ENCODE data around the gene ACSL1.
A peak's percentile ranks its signal among the peaks of the same experiment; 100 is the strongest.

The ACSL1 gene

DNA sequence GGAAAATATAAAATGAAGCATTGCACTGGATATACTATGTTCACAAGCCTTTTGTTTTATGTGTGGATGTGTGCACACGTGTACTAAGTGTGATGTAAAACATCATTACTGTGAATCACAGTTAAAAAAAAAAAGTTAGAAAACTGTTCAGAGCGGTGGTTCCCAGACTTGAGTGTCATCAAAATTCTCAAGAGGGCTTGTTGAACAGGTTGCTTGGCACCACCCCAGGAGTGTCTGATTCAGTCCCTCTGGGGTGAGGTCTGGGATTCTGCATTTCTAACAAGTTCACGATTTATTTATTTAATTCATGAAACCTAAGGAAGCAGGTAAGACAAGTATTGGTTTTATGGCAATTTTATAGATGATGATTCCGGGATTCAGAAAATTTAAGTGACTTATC, 93.6 kb downstream of the ACSL1 start:
- Histone ChIP-seq H3K36me3 (peaks cover 53% of the 10 kb centered on the region), H3K4me3 (ENCODE audit: low read depth, low read length) (peak overlapping the region; percentile 96), H3K27ac (peak overlapping the region; percentile 96), H3K27me3 (ENCODE audit: insufficient read depth, low read depth, severe bottlenecking) (no peaks in the 10 kb centered on the region), H3K9me3 (ENCODE audit: severe bottlenecking) (no peaks in the 10 kb centered on the region)
- TF ChIP-seq, protein P1, sequence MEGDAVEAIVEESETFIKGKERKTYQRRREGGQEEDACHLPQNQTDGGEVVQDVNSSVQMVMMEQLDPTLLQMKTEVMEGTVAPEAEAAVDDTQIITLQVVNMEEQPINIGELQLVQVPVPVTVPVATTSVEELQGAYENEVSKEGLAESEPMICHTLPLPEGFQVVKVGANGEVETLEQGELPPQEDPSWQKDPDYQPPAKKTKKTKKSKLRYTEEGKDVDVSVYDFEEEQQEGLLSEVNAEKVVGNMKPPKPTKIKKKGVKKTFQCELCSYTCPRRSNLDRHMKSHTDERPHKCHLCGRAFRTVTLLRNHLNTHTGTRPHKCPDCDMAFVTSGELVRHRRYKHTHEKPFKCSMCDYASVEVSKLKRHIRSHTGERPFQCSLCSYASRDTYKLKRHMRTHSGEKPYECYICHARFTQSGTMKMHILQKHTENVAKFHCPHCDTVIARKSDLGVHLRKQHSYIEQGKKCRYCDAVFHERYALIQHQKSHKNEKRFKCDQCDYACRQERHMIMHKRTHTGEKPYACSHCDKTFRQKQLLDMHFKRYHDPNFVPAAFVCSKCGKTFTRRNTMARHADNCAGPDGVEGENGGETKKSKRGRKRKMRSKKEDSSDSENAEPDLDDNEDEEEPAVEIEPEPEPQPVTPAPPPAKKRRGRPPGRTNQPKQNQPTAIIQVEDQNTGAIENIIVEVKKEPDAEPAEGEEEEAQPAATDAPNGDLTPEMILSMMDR (IDR thresholded peaks at IDR 0.05; ENCODE audit: low read depth, low read length) = no peak
- no peak for DNase-seq

DNA sequence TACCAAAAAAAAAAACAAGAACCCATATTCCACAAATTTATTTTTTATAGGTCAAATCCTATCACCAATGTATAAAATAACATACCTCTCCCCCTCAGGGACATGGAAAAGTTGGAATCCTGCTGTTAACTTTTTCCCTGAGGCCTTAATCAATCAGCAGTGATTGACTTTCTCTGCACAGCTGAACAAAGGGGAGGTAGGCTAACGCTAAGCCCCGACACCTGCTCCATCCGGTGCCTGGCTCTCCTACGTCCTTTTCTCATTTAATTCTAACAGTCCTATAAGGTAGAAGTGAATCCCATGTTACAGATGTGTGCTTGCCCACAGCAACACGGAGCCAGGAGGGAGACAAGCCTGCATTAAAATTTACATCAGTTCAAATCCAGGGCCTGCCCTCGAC, 94.7 kb downstream of the ACSL1 start:
- no peak for DNase-seq
- TF ChIP-seq, protein P1 (IDR thresholded peaks at IDR 0.05; ENCODE audit: low read depth, low read length) = no peak
- peaks cover 61% of the 10 kb centered on the region for H3K36me3 ChIP-seq
- no peak overlapping the region for H3K27ac ChIP-seq
- no peaks in the 10 kb centered on the region for H3K27me3 ChIP-seq (ENCODE audit: insufficient read depth, low read depth, severe bottlenecking)
- H3K4me3 ChIP-seq (ENCODE audit: low read depth, low read length) = peak overlapping the region; percentile 17
- no peaks in the 10 kb centered on the region for H3K9me3 ChIP-seq (ENCODE audit: severe bottlenecking)

DNA sequence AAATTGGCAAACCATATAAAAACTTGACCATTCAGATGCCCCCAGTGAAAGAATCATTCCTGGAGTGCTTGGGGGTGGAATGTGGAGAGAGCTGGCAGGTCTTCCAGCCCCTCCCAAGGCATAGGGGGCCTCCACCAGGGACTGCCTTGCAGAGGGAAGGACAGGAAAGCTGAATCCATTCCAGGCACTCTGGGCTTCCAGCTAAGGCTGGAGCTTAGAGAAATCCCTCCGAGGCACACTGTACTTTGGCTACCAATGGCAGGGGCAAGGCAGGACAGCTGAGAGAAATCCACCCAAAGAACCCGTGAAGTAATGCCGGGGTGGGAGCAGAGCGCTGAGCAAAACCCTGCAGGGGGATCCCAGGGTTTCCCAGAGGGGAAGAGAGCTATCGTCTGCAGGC, 95.8 kb downstream of the ACSL1 start:
- Histone ChIP-seq H3K4me3 (ENCODE audit: low read depth, low read length) (no peak overlapping the region), H3K9me3 (ENCODE audit: severe bottlenecking) (no peaks in the 10 kb centered on the region), H3K27ac (no peak overlapping the region; the same call in 1 of the 2 replicates), H3K27me3 (ENCODE audit: insufficient read depth, low read depth, severe bottlenecking) (no peaks in the 10 kb centered on the region), H3K36me3 (peaks cover 71% of the 10 kb centered on the region)
- TF ChIP-seq, protein P1 (IDR thresholded peaks at IDR 0.05; ENCODE audit: low read depth, low read length) = no peak
- DNase-seq = peak; percentile 54

DNA sequence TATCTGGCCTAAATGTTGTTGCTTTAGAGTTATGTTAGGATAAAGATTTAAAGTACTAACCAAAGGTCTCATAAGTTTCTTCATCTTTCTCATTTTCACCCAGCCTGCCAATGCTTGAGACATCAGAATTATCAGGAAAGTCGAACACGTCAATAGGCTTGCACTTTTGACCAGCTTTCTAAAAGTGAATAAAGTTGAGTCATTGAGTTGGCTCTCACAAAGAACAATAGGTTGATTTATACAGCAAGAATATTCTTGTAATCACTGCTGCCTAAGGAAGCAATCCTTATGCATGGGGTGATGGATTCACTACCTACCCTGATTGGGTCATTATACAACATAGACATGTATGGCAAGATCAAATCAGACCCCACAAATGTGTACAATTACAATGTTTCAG, 96.9 kb downstream of the ACSL1 start:
- Histone ChIP-seq H3K9me3 (ENCODE audit: severe bottlenecking) (no peaks in the 10 kb centered on the region), H3K27me3 (ENCODE audit: insufficient read depth, low read depth, severe bottlenecking) (no peaks in the 10 kb centered on the region), H3K36me3 (peaks cover 82% of the 10 kb centered on the region), H3K27ac (no peak overlapping the region), H3K4me3 (ENCODE audit: low read depth, low read length) (no peak overlapping the region)
- TF ChIP-seq, protein P1 (IDR thresholded peaks at IDR 0.05; ENCODE audit: low read depth, low read length) = no peak
- no peak for DNase-seq

DNA sequence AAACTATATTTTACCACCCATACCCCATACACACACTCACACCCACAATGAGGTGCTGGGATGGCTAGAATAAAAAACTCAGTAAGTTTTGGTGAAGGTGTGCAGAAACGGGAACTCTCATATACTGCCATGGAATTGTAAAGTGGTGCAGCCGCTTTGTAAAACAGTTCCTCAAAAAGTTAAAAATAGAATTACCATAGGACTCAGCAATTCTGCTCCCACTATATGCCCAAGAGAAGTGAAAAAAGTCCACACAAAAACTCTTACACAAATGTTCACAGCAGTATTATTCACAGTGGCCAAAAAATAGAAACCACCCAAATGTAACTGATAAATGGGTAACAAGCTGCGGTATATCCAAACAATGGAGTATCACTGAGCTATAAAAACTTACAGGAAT, 98.3 kb downstream of the ACSL1 start:
- no peaks in the 10 kb centered on the region for H3K9me3 ChIP-seq (ENCODE audit: severe bottlenecking)
- peaks cover 88% of the 10 kb centered on the region for H3K36me3 ChIP-seq
- H3K27me3 ChIP-seq (ENCODE audit: insufficient read depth, low read depth, severe bottlenecking) = no peaks in the 10 kb centered on the region
- no peak for DNase-seq
- no peak overlapping the region for H3K4me3 ChIP-seq (ENCODE audit: low read depth, low read length)
- TF ChIP-seq, protein P1 (IDR thresholded peaks at IDR 0.05; ENCODE audit: low read depth, low read length) = no peak
- H3K27ac ChIP-seq = no peak overlapping the region

DNA sequence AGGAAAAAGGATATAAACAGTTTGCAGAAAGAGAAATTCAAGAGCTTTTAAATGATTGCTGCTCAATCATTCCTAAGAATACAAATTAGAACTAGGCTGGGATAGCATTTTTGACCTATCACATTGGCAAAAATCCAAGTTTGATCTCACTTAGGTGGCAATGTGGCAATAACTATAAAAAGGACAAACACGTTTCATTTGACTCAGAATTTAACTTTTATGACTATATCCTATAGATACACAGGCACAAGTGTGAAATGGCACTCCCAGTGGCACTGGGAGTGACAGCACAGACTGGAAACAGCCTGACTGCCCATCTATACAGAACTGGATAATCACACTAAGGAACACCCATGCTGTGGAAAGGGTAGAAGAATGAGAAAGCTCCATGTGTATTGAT, 103.0 kb downstream of the ACSL1 start:
- TF ChIP-seq, protein P1 (IDR thresholded peaks at IDR 0.05; ENCODE audit: low read depth, low read length) = 0 out of 2 replicates have a peak, but pooled peaks have one; percentile 13
- no peaks in the 10 kb centered on the region for H3K9me3 ChIP-seq (ENCODE audit: severe bottlenecking)
- H3K4me3 ChIP-seq (ENCODE audit: low read depth, low read length) = no peak overlapping the region
- H3K27ac ChIP-seq = no peak overlapping the region
- no peak for DNase-seq
- H3K36me3 ChIP-seq = peaks cover 94% of the 10 kb centered on the region
- no peaks in the 10 kb centered on the region for H3K27me3 ChIP-seq (ENCODE audit: insufficient read depth, low read depth, severe bottlenecking)
